Adrenal gland (tissue), 12 donors: ENCODE measurements around the gene GPC5. TPM values are rescaled to one million over a fixed set of nuclear protein-coding genes. Genes with fewer than 3 reads are reported as not detected.
A peak's percentile ranks its signal among the peaks of the same experiment; 100 is the strongest.

Experiments used
- DNase-seq, 7 donors: peaks; one replicate each; pipeline ENCODE4 v3.0.0-alpha.2; 2019 to 2020
- H3K27ac ChIP-seq, 5 donors: fragments of 200-600 bp; sonication (generic) in 4 of 5; 1 replicate in 3 of 5; 2 replicates in 2 of 5; pipeline versions ENCODE4 v1.5.1 to v1.8.0; 2016 to 2020; ENCODE audit warnings: mild to moderate bottlenecking in 1 of 5
- H3K27me3 ChIP-seq: fragments of 200-600 bp; 2 replicates; pipeline ENCODE4 v1.8.0; 2021
- H3K36me3 ChIP-seq, 2 donors: fragments of 200-600 bp; replicated peaks in 1 of 2; 1 replicate in 1 of 2; 2 replicates in 1 of 2; pipeline versions ENCODE4 v1.5.1 to v1.8.0; 2018 to 2022
- H3K4me1 ChIP-seq, 2 donors: fragments of 200-600 bp; replicated peaks in 1 of 2; 1 replicate in 1 of 2; 2 replicates in 1 of 2; pipeline versions ENCODE4 v1.5.1 to v1.8.0; 2018 to 2021
- H3K4me3 ChIP-seq, 4 donors: fragments of 200-600 bp; sonication (generic) in 3 of 4; one replicate each; pipeline ENCODE4 v1.5.1; 2016 to 2018
- H3K9me3 ChIP-seq, 3 donors: fragments of 200-600 bp; sonication (generic) in 1 of 3; replicated peaks in 1 of 3; 1 replicate in 2 of 3; 2 replicates in 1 of 3; pipeline versions ENCODE4 v1.5.1 to v1.8.0; 2016 to 2021
- CTCF ChIP-seq, 6 experiments: fragments of 450-650 bp in 4 of 6; fragments of 200-600 bp in 2 of 6; sonication (generic) in 1 of 6; IDR thresholded peaks; 1 replicate in 5 of 6; 2 replicates in 1 of 6; pipeline versions ENCODE4 v1.5.1 to v1.8.0; 2016 to 2021; ENCODE audit warnings: antibody characterized with exemption in 6 of 6, mild to moderate bottlenecking in 2 of 6, moderate library complexity in 1 of 6
- POLR2A ChIP-seq, 2 donors: fragments of 450-650 bp; IDR thresholded peaks; one replicate each; pipeline ENCODE4 v1.6.1; 2017; ENCODE audit warnings: antibody characterized with exemption in 2 of 2, mild to moderate bottlenecking in 2 of 2, moderate library complexity in 1 of 2
- WGBS, 4 donors: extraction: QIAGEN DNeasy Blood & Tissue Kit in 2 of 4; methylation state at CpG; one replicate each; pipeline versions ENCODE4 v1.1.5 to v1.1.7; 2013 to 2017; 5-methylcytosine and 5-hydroxymethylcytosine counted together
- intact Hi-C, 2 donors: fragments of 100-400 bp; cut with DNase I; formaldehyde crosslinking; loops; one replicate each; pipeline versions ENCODE4 v1.14.1 to v1.15.0; 2022 to 2023
- polyA plus RNA-seq, 3 donors: library from polyadenylated mRNA; stranded (reverse); fragments of 200-250 nt in 2 of 3; fragments of 350-450 nt in 1 of 3; fragmentation: Illumina TruSeq in 1 of 3; extraction: RNeasy Lipid Tissue Mini Kit (QIAGEN cat#74804) in 1 of 3; gene quantifications; one replicate each; pipeline ENCODE4 v1.2.3, GENCODE V29; 2013 to 2014
- total RNA-seq, 9 donors: library from RNA; depleted of rRNA in 4 of 9; stranded (reverse); fragments of >200 nt in 4 of 9; fragments of 120-200 nt in 1 of 9; fragmentation: NEBNext Ultra II Directional in 1 of 9; extraction: Animal tissue kit (Norgen Biotek cat#: 25700) in 1 of 9; gene quantifications; one replicate each; pipeline versions ENCODE4 v1.1.0 to v1.2.4, GENCODE V29; 2013 to 2023
- donor health status: healthy with polysubstance abuse.
- donor health status: Bipolar disorder and iron deficiency.
- donor health status: DM: yes; HTN: yes; CAD: no.
- donor health status: DM: no; HTN: no; CAD: no.
- donor health status: DM: no; HTN: no; CAD: no.
- donor health status: DM: yes; HTN: yes; CAD: no.

Gene GPC5
- total and polyA plus RNA-seq, 12 donors, result 0.24 to 7.7 (median 2.1) TPM; not detected in 4

GRCh38 chr13:91930687-91931086 lies 532.3 kb downstream of the GPC5 start:
- no peaks in the 10 kb centered on the region for H3K27me3 ChIP-seq
- H3K9me3 ChIP-seq, result no peaks in the 10 kb centered on the region
- WGBS, 4 donors, result 59 to 80% (median 71%) methylated on average over 1 of the region's 1 CpG
- no peak for TF ChIP-seq POLR2A (IDR thresholded peaks at IDR 0.05)
- no peak for TF ChIP-seq CTCF (IDR thresholded peaks at IDR 0.05)
- DNase-seq, result no peak
- no peaks in the 10 kb centered on the region for H3K36me3 ChIP-seq
- H3K4me1 ChIP-seq, result peaks cover 0 to 3% of the 10 kb centered on the region in 2 donors
- intact Hi-C loops, result no loop called here
- no peak overlapping the region for H3K4me3 ChIP-seq
- H3K27ac ChIP-seq, result no peak overlapping the region

- WGBS, 4 donors, result 36 to 49% (median 43%) methylated on average over 4 of the region's 4 CpGs
- Histone ChIP-seq H3K4me1 (peaks cover 0 to 3% of the 10 kb centered on the region in 2 donors), H3K4me3 (no peak overlapping the region), H3K27me3 (no peaks in the 10 kb centered on the region), H3K36me3 (no peaks in the 10 kb centered on the region), H3K9me3 (no peaks in the 10 kb centered on the region), H3K27ac (no peak overlapping the region)
- TF ChIP-seq CTCF (IDR thresholded peaks at IDR 0.05), result no peak
- no peak for TF ChIP-seq POLR2A (IDR thresholded peaks at IDR 0.05)
- intact Hi-C loops, result no loop called here
- DNase-seq, result no peak
Measured at GRCh38 chr13:91934354-91934753, 535.9 kb downstream of the GPC5 start.

- no peak for DNase-seq
- no peaks in the 10 kb centered on the region for H3K4me1 ChIP-seq
- intact Hi-C loops, result no loop called here
- TF ChIP-seq CTCF (IDR thresholded peaks at IDR 0.05) (peak in 4 of 6 experiments; percentile 8 to 43 (median 28)), POLR2A (IDR thresholded peaks at IDR 0.05) (no peak)
- no peaks in the 10 kb centered on the region for H3K27me3 ChIP-seq
- H3K9me3 ChIP-seq, result no peaks in the 10 kb centered on the region
- H3K27ac ChIP-seq, result no peak overlapping the region
- WGBS, 4 donors, result 20 to 25% (median 25%) methylated on average over 7 of the region's 7 CpGs
- H3K36me3 ChIP-seq, result no peaks in the 10 kb centered on the region
- no peak overlapping the region for H3K4me3 ChIP-seq
Measured at GRCh38 chr13:91946498-91947070, 548.2 kb downstream of the GPC5 start.

- Histone ChIP-seq H3K4me3 (no peak overlapping the region), H3K27me3 (no peaks in the 10 kb centered on the region), H3K27ac (no peak overlapping the region), H3K36me3 (no peaks in the 10 kb centered on the region), H3K4me1 (no peaks in the 10 kb centered on the region), H3K9me3 (no peaks in the 10 kb centered on the region)
- DNase-seq, result no peak
- no peak for TF ChIP-seq CTCF (IDR thresholded peaks at IDR 0.05)
- TF ChIP-seq POLR2A (IDR thresholded peaks at IDR 0.05), result no peak
- whole genome bisulfite sequencing, 4 donors, result 63 to 88% (median 70%) methylated on average over 1 of the region's 1 CpG
- intact Hi-C loops, result no loop called here
Measured at GRCh38 chr13:91948736-91949135, 550.3 kb downstream of the GPC5 start.
